Activated effector memory CD4-positive, alpha-beta T cell treated with Interleukin-2 at 50 U/mL for 16 hours (primary cell): Measurements from ENCODE around the gene MUC3A.
"Not testable (repeated sequence)": the region's sequence is repeated elsewhere in the genome, so short reads cannot be mapped to it uniquely, and the experiment has no call there.

ENCODE experiments used
- DNase-seq: peaks from one replicate; pipeline ENCODE4 v3.0.0-alpha.2; 2020

MUC3A gene

GRCh38 chr7:100971111-100972001 lies 22.0 kb downstream of the MUC3A start:
- DNase-seq = no peak

- DNase-seq = no peak
These were observed 22.6 kb downstream of the MUC3A start for GRCh38 chr7:100972002-100972347.

- no peak for DNase-seq
These were observed 24.7 kb downstream of the MUC3A start for GRCh38 chr7:100974021-100974420.

- DNase-seq = no peak
These were observed 26.1 kb downstream of the MUC3A start for GRCh38 chr7:100975371-100975821.

- DNase-seq = no peak
These were observed 29.0 kb downstream of the MUC3A start for GRCh38 chr7:100978300-100978699.

- no peak for DNase-seq
These were observed 34.3 kb downstream of the MUC3A start for GRCh38 chr7:100983451-100984187.

- DNase-seq = not testable (repeated sequence)
These were observed 35.0 kb downstream of the MUC3A start for GRCh38 chr7:100984241-100984918.

- DNase-seq = not testable (repeated sequence)
These were observed 35.9 kb downstream of the MUC3A start for GRCh38 chr7:100985033-100985797.

GRCh38 chr7:100991631-100992030 lies 42.3 kb downstream of the MUC3A start:
- DNase-seq = no peak

- not testable (repeated sequence) for DNase-seq
These were observed 42.9 kb downstream of the MUC3A start for GRCh38 chr7:100992280-100992679.

GRCh38 chr7:100994671-100995070 lies 45.3 kb downstream of the MUC3A start:
- not testable (repeated sequence) for DNase-seq

GRCh38 chr7:100998530-100998929 lies 49.2 kb downstream of the MUC3A start:
- DNase-seq = not testable (repeated sequence)

- not testable (repeated sequence) for DNase-seq
These were observed 50.0 kb downstream of the MUC3A start for GRCh38 chr7:100999334-100999733.

GRCh38 chr7:101000025-101000424 lies 50.7 kb downstream of the MUC3A start:
- DNase-seq = not testable (repeated sequence)

GRCh38 chr7:101002333-101002732 lies 53.0 kb downstream of the MUC3A start:
- DNase-seq = not testable (repeated sequence)

GRCh38 chr7:101007361-101007760 lies 58.0 kb downstream of the MUC3A start:
- not testable (repeated sequence) for DNase-seq

- no peak for DNase-seq
These were observed 60.3 kb downstream of the MUC3A start for GRCh38 chr7:101009629-101010028.

GRCh38 chr7:101012931-101013330 lies 63.6 kb downstream of the MUC3A start:
- no peak for DNase-seq

- DNase-seq = no peak
These were observed 66.3 kb downstream of the MUC3A start for GRCh38 chr7:101015626-101016025.

- peak; percentile 70 for DNase-seq
These were observed 67.9 kb downstream of the MUC3A start for GRCh38 chr7:101017064-101017777.
